Measurements from ENCODE around the gene LCP1. TPM values are rescaled to one million over a fixed set of nuclear protein-coding genes. Genes with fewer than 3 reads are reported as not detected.

The LCP1 gene, protein sequence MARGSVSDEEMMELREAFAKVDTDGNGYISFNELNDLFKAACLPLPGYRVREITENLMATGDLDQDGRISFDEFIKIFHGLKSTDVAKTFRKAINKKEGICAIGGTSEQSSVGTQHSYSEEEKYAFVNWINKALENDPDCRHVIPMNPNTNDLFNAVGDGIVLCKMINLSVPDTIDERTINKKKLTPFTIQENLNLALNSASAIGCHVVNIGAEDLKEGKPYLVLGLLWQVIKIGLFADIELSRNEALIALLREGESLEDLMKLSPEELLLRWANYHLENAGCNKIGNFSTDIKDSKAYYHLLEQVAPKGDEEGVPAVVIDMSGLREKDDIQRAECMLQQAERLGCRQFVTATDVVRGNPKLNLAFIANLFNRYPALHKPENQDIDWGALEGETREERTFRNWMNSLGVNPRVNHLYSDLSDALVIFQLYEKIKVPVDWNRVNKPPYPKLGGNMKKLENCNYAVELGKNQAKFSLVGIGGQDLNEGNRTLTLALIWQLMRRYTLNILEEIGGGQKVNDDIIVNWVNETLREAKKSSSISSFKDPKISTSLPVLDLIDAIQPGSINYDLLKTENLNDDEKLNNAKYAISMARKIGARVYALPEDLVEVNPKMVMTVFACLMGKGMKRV
- total RNA-seq (2022; extraction: Qiagen RNA extraction; ENCODE audit: low read depth), result 0.07 to 0.25 TPM (median 0.13 TPM) in 5 replicates

DNA sequence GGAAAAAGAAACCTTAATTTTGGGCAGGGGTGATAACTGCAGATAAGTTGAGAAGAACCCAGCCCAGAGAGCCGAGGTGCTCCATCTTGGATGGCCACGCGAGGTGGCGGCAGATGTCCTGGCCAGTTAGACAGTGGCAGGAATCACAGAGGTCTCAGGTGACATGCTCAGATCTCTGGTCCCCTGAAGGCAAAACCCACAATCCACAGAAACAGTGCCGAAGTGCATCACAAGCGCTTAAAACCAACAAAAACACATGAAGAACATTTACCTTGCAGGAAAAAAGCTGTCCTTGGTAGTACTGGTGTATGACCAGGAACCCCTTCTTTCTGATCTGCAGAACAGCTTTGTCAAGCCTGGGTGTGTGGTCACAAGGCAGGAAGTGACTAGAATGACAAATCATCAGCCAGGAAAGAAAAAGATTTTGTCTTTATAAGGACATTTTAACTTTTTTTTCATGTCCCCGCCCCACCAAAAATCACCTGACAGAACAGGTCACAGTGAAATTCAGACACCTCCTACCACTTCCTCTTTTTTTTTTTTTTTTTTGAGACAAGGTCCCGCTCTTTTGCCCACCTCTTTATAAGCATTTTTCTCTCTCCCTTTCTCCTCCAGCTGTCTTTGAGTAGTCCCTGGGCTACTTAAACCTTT, at the start of gene LCP1:
TSS of gene LCP1 (minus strand) at position 338 of the 651 bp plus-strand sequence. CDS start 22,515 bp downstream, outside the sequence.

GRCh38 chr13:46211483-46212351, 29.7 kb upstream of the LCP1 start, which contains the start of gene LRRC63:
TSS of gene LRRC63 (plus strand) at chr13:46211928. CDS start at chr13:46213035, 1,107 bp downstream.

GRCh38 chr13:46104868-46105267, 77.1 kb downstream of the LCP1 start, which contains the start of gene CPB2:
TSS of gene CPB2 (minus strand) at chr13:46105033. CDS start at chr13:46105009, 24 bp downstream.

Other genes with a start within 250 kb of the LCP1 start
- 10.1 to 20.2 TPM (median 15.9 TPM) in 5 replicates for gene ZC3H13, start 129.4 kb downstream of the LCP1 start, total RNA-seq (2022; extraction: Qiagen RNA extraction; ENCODE audit: low read depth)
- not detected in 5 replicates for gene CPB2, start 77.1 kb downstream of the LCP1 start, total RNA-seq (2022; extraction: Qiagen RNA extraction; ENCODE audit: low read depth)
- gene LRRC63, start 29.8 kb upstream of the LCP1 start, total RNA-seq (2022; extraction: Qiagen RNA extraction; ENCODE audit: low read depth), result not detected in 5 replicates
- gene RUBCNL, start 205.1 kb upstream of the LCP1 start, total RNA-seq (2022; extraction: Qiagen RNA extraction; ENCODE audit: low read depth), result 0.07 to 0.13 TPM in 2 of 5 replicates, not detected in the others